H1 (cell line): ENCODE data around the gene ANKDD1A. TPM values are rescaled to one million over a fixed set of nuclear protein-coding genes. Genes with fewer than 3 reads are reported as not detected.

ENCODE experiments used
- GABPA ChIP-seq: IDR thresholded peaks from 2 replicates; pipeline ENCODE4 v1.6.1; 2011; ENCODE audit warnings: mild to moderate bottlenecking, low read length, moderate library complexity, borderline replicate concordance; ENCODE audit not compliant: insufficient read depth
- HDAC2 ChIP-seq, 2 experiments: fragments of 300-600 bp in 1 of 2; sonication (generic) in 1 of 2; IDR thresholded peaks; 2 replicates each; pipeline ENCODE4 v1.6.1; 2011 to 2012; ENCODE audit warnings: low read depth in 2 of 2, low read length in 2 of 2, mild to moderate bottlenecking in 2 of 2, moderate library complexity in 2 of 2, borderline replicate concordance in 1 of 2, inconsistent platforms in 1 of 2
- KDM1A ChIP-seq: fragments of 200-600, 300-600 bp; sonication (generic); IDR thresholded peaks from 2 replicates; pipeline ENCODE4 v1.7.1; 2016; ENCODE audit warnings: mild to moderate bottlenecking, low read length, borderline replicate concordance
- SIN3A ChIP-seq, 2 experiments: IDR thresholded peaks in 1 of 2; conservative IDR thresholded peaks in 1 of 2; 2 replicates each; pipeline ENCODE4 v1.6.1; 2011 to 2012; ENCODE audit warnings: low read length in 2 of 2, improper control_type of control experiment in 1 of 2, low read depth in 1 of 2, mild to moderate bottlenecking in 1 of 2
- SP1 ChIP-seq: IDR thresholded peaks from 2 replicates; pipeline ENCODE4 v1.6.1; 2011; ENCODE audit warnings: low read depth, low read length
- polyA plus RNA-seq, 7 experiments: library from polyadenylated mRNA; depleted of rRNA in 3 of 7; stranded (reverse) in 5 of 7; unstranded in 2 of 7; fragments of >200 nt in 5 of 7; fragments of 200-250 nt in 2 of 7; gene quantifications; 1 replicate in 5 of 7; 2 replicates in 1 of 7; 4 replicates in 1 of 7; pipeline versions ENCODE4 v1.2.1 to v1.2.3, GENCODE V29; 2011 to 2013; ENCODE audit warnings: missing spikeins in 2 of 7, mixed read lengths in 2 of 7
- total RNA-seq: library from RNA; stranded (reverse); fragmentation: NEBNext Ultra II Directional; extraction: Animal tissue kit (Norgen Biotek cat#: 25700); gene quantifications from 2 replicates; pipeline ENCODE4 v1.2.1, GENCODE V29; 2021
- TF ChIP-seq, protein P1 (sequence below): IDR thresholded peaks from 2 replicates; pipeline ENCODE4 v1.6.1; 2012; ENCODE audit warnings: inconsistent platforms

The ANKDD1A gene
- total and polyA plus RNA-seq, 2 of the 8 experiments (the other 6 are each of a cell fraction or from before 2014, with no cell fraction given): 4.1 to 5.0 TPM

GRCh38 chr15:64944961-64945360, 33.3 kb downstream of the ANKDD1A start (continued):
- TF ChIP-seq SIN3A (conservative IDR thresholded peaks at IDR 0.05 in 1 of 2, IDR thresholded peaks at IDR 0.05 in 1 of 2; ENCODE audit: low read depth in 1 of 2, low read length in 2 of 2) (no peak), GABPA (no peak), SP1 (no peak), HDAC2 (IDR thresholded peaks at IDR 0.05; ENCODE audit: borderline replicate concordance in 1 of 2, low read depth in 2 of 2, low read length in 2 of 2) (no peak), KDM1A (no peak)
- TF ChIP-seq, protein P1, sequence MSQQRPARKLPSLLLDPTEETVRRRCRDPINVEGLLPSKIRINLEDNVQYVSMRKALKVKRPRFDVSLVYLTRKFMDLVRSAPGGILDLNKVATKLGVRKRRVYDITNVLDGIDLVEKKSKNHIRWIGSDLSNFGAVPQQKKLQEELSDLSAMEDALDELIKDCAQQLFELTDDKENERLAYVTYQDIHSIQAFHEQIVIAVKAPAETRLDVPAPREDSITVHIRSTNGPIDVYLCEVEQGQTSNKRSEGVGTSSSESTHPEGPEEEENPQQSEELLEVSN: no peak
- TF ChIP-seq, all 59 proteins: peak for 0
